ENCODE measurements around the gene ZFP36L2. TPM values are rescaled to one million over a fixed set of nuclear protein-coding genes. Genes with fewer than 3 reads are reported as not detected.

The ZFP36L2 gene
- total and polyA plus RNA-seq, 2 donors (not counting 3 experiments of a cell fraction or from before 2014, with no cell fraction given): 14.5 to 75.9 TPM

DNA sequence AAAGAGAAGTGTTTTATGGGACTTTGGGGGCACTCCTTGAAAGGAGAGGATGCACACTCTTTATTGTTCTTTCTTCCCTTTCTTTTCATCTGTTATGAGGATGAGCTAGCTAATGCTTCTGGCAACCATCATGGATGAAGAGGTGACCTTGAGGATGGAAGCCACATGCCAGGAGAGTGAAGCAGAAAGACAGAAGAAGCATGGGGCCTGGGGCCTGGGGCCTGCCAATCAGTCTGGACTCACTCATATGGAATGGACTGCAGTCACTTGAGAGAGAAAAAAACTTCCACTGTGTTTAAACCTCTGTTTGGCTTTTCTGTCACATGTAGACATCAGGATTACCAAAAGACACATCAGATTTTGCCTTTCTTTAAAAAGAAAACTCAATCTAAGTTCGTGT, 35.8 kb upstream of the ZFP36L2 start:
- ChIA-PET POLR2A (no interaction called here), CTCF (no interaction called here)
- FAIRE-seq: no peak
- no peaks in the 10 kb centered on the region for H3K4me1 ChIP-seq (ENCODE audit: control insufficient read depth, extremely low read depth, insufficient read depth, low read length)
- no peaks in the 10 kb centered on the region for H3K27me3 ChIP-seq (ENCODE audit: control insufficient read depth in 2 of 2, insufficient read depth in 2 of 2, low read length in 2 of 2)
- no peak overlapping the region for H3K9ac ChIP-seq (replicated peaks; ENCODE audit: extremely low read depth, insufficient read depth, low read length)
- no peaks in the 10 kb centered on the region for H3K9me1 ChIP-seq (replicated peaks; ENCODE audit: control insufficient read depth, extremely low read depth, insufficient read depth, low read length)
- no peak for DNase-seq (ENCODE audit: low read depth, low spot score)
- no peaks in the 10 kb centered on the region for H3K9me3 ChIP-seq (replicated peaks; ENCODE audit: control insufficient read depth, insufficient read depth, low read length)
- no peak overlapping the region for H2AFZ ChIP-seq (ENCODE audit: low read depth, low read length)
- intact Hi-C loops (cut with micrococcal nuclease): loop anchor here (10.0 kb wide), 1 partner anchor 223 kb away; no protein-coding TSS in a partner anchor
- H3K79me2 ChIP-seq (ENCODE audit: control insufficient read depth, insufficient read depth, low read length): no peaks in the 10 kb centered on the region
- no peak overlapping the region for H3K27ac ChIP-seq (ENCODE audit: insufficient read depth, low read depth, low read length)
- TF ChIP-seq JUN (IDR thresholded peaks at IDR 0.05; ENCODE audit: borderline replicate concordance, insufficient read depth, insufficient read length, low read depth): no peak
- no peak for TF ChIP-seq MYC (IDR thresholded peaks at IDR 0.05; ENCODE audit: low read depth, low read length)
- no peak for TF ChIP-seq POLR2A (IDR thresholded peaks at IDR 0.05; ENCODE audit: low read depth, low read length)
- TF ChIP-seq POLR2AphosphoS5 (IDR thresholded peaks at IDR 0.05; ENCODE audit: insufficient read depth, low read depth, low read length): no peak
- TF ChIP-seq, protein P1, sequence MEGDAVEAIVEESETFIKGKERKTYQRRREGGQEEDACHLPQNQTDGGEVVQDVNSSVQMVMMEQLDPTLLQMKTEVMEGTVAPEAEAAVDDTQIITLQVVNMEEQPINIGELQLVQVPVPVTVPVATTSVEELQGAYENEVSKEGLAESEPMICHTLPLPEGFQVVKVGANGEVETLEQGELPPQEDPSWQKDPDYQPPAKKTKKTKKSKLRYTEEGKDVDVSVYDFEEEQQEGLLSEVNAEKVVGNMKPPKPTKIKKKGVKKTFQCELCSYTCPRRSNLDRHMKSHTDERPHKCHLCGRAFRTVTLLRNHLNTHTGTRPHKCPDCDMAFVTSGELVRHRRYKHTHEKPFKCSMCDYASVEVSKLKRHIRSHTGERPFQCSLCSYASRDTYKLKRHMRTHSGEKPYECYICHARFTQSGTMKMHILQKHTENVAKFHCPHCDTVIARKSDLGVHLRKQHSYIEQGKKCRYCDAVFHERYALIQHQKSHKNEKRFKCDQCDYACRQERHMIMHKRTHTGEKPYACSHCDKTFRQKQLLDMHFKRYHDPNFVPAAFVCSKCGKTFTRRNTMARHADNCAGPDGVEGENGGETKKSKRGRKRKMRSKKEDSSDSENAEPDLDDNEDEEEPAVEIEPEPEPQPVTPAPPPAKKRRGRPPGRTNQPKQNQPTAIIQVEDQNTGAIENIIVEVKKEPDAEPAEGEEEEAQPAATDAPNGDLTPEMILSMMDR (IDR thresholded peaks at IDR 0.05; ENCODE audit: extremely low read depth in 1 of 2, insufficient read depth in 1 of 2, low read depth in 1 of 2, low read length in 2 of 2): no peak
- TF ChIP-seq, protein P2, sequence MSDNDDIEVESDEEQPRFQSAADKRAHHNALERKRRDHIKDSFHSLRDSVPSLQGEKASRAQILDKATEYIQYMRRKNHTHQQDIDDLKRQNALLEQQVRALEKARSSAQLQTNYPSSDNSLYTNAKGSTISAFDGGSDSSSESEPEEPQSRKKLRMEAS (IDR thresholded peaks at IDR 0.05; ENCODE audit: insufficient read depth, insufficient read length): no peak
- no TSS peak for BruUV-seq (replicated peaks)
- dilution Hi-C loops (cut with MboI; ENCODE audit: extremely low pct_ligation_motif_present, low sequenced_read_pairs): no loop called here
- no peaks in the 10 kb centered on the region for H3K36me3 ChIP-seq (ENCODE audit: control insufficient read depth in 2 of 2, extremely low read depth in 1 of 2, insufficient read depth in 2 of 2, low read length in 2 of 2)
- no peaks in the 10 kb centered on the region for H4K20me1 ChIP-seq (replicated peaks; ENCODE audit: control insufficient read depth, extremely low read depth, insufficient read depth, low read length)
- H3K4me2 ChIP-seq (ENCODE audit: insufficient read depth, low read length): no peak overlapping the region
- H3K4me3 ChIP-seq (replicated peaks in 1 of 3; ENCODE audit: insufficient read depth in 1 of 3, low read depth in 1 of 3, low read length in 3 of 3): no peak overlapping the region

DNA sequence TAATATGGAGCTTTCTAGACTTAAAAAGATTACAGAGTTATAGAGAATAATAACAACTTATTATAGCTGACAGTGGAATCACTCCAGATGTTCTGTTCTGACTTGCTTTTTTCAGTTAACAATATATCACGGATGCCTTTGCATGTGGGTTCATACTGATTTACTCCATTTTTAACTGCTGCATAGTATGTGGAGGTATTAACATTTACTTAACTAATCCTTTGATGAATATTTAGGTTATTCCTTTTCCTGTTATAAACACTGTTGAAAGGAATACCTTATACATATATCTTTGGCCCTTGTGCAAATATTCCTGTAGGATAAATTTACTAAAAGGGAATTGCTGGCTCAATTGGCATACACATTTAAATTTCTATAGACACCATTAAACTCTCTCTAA, 33.1 kb upstream of the ZFP36L2 start:
- FAIRE-seq (no peak), DNase-seq (ENCODE audit: low read depth, low spot score) (no peak)
- Histone ChIP-seq H2AFZ (ENCODE audit: low read depth, low read length) (no peak overlapping the region), H3K4me3 (replicated peaks in 1 of 3; ENCODE audit: insufficient read depth in 1 of 3, low read depth in 1 of 3, low read length in 3 of 3) (no peak overlapping the region), H3K27ac (ENCODE audit: insufficient read depth, low read depth, low read length) (no peak overlapping the region), H3K9ac (replicated peaks; ENCODE audit: extremely low read depth, insufficient read depth, low read length) (no peak overlapping the region), H4K20me1 (replicated peaks; ENCODE audit: control insufficient read depth, extremely low read depth, insufficient read depth, low read length) (no peaks in the 10 kb centered on the region), H3K4me2 (ENCODE audit: insufficient read depth, low read length) (no peak overlapping the region), H3K27me3 (ENCODE audit: control insufficient read depth in 2 of 2, insufficient read depth in 2 of 2, low read length in 2 of 2) (no peaks in the 10 kb centered on the region), H3K9me1 (replicated peaks; ENCODE audit: control insufficient read depth, extremely low read depth, insufficient read depth, low read length) (no peaks in the 10 kb centered on the region), H3K36me3 (ENCODE audit: control insufficient read depth in 2 of 2, extremely low read depth in 1 of 2, insufficient read depth in 2 of 2, low read length in 2 of 2) (peaks cover 0 to 2% of the 10 kb centered on the region in 2 experiments), H3K4me1 (ENCODE audit: control insufficient read depth, extremely low read depth, insufficient read depth, low read length) (no peaks in the 10 kb centered on the region), H3K9me3 (replicated peaks; ENCODE audit: control insufficient read depth, insufficient read depth, low read length) (no peaks in the 10 kb centered on the region), H3K79me2 (ENCODE audit: control insufficient read depth, insufficient read depth, low read length) (no peaks in the 10 kb centered on the region)
- no TSS peak for BruUV-seq (replicated peaks)
- dilution Hi-C loops (cut with MboI; ENCODE audit: extremely low pct_ligation_motif_present, low sequenced_read_pairs): no loop called here
- ChIA-PET CTCF (interaction anchor here (1.3 kb wide), 1 partner anchor 225 kb away, joined by 4 read pairs; no protein-coding TSS in a partner anchor), POLR2A (no interaction called here)
- no peak for TF ChIP-seq GATA2 (IDR thresholded peaks at IDR 0.05; ENCODE audit: insufficient read depth, insufficient read length, low read depth, low read length)
- intact Hi-C loops (cut with micrococcal nuclease): no loop called here
